Measurements from ENCODE around the gene LRRC34.

The LRRC34 gene

DNA sequence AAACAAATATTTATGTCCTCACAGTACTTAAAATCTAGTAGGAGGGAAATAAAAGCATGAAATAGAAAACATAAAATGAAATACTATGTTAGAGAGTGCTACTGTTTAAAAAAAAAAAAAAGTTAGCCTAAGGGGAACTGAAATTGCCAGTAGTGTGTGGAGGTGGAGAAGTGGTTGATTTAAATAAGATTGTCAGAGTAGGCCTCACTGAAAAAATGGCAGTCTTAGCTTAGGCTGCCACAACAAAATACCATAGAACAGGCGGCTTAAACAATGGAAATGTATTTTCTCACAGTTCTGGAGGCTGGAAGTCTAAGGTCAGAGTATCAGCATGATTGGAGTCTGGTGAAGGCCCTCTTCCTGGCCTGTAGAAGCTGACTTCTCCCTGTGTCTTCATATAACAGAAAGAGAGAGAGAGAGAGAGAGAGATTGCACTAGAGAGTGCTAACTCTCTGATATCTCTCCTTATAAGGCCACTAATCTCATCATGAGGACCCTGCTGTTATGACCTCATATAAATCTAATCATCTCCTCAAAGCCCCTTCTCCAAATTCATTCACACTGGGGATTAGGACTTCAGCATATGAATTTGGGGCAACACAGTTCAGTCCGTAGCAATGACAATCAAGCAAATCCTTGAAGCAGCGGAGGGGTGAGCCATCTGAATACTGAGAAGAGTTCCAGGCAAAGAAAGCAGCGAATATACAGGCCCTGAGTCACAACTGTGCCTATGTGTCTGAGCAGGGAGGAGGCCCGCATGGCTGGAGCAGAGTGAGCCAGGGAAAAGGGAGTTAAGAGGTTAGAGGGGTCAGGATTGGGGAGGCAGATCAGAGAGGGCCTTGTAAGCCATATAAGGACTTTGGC lies 23.6 kb upstream of the LRRC34 start:
- DNase-seq (ENCODE audit: low spot score) = no peak
- H3K27ac ChIP-seq = no peak overlapping the region
- TF ChIP-seq, protein P1, sequence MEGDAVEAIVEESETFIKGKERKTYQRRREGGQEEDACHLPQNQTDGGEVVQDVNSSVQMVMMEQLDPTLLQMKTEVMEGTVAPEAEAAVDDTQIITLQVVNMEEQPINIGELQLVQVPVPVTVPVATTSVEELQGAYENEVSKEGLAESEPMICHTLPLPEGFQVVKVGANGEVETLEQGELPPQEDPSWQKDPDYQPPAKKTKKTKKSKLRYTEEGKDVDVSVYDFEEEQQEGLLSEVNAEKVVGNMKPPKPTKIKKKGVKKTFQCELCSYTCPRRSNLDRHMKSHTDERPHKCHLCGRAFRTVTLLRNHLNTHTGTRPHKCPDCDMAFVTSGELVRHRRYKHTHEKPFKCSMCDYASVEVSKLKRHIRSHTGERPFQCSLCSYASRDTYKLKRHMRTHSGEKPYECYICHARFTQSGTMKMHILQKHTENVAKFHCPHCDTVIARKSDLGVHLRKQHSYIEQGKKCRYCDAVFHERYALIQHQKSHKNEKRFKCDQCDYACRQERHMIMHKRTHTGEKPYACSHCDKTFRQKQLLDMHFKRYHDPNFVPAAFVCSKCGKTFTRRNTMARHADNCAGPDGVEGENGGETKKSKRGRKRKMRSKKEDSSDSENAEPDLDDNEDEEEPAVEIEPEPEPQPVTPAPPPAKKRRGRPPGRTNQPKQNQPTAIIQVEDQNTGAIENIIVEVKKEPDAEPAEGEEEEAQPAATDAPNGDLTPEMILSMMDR (conservative IDR thresholded peaks at IDR 0.05; ENCODE audit: low read depth) = no peak
- CTCF ChIA-PET = no interaction called here
- POLR2A ChIA-PET (ENCODE audit: low non-redundant PET) = no interaction called here

DNA sequence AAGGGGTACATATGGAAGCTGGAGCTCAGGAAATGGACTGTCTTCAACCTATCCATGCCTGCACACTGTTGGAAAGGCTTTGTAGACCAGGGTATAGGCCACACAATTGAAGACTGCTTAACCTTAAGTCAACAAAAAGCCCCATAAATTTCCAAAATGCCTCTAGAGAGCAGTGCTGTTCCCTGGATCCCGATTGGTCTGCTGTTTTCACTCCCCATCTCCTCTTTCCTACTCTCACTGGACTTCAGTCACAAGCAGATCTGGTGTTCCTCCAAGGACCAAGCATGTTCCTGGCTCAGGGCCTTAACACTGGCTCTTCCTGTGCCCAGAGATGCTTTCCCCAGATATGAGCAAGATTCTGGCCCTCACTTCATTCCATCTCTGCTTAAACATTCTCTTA lies 22.8 kb upstream of the LRRC34 start:
- ChIA-PET CTCF (no interaction called here), POLR2A (ENCODE audit: low non-redundant PET) (no interaction called here)
- no peak for DNase-seq (ENCODE audit: low spot score)
- TF ChIP-seq, protein P1 (conservative IDR thresholded peaks at IDR 0.05; ENCODE audit: low read depth) = no peak
- H3K27ac ChIP-seq = no peak overlapping the region

DNA sequence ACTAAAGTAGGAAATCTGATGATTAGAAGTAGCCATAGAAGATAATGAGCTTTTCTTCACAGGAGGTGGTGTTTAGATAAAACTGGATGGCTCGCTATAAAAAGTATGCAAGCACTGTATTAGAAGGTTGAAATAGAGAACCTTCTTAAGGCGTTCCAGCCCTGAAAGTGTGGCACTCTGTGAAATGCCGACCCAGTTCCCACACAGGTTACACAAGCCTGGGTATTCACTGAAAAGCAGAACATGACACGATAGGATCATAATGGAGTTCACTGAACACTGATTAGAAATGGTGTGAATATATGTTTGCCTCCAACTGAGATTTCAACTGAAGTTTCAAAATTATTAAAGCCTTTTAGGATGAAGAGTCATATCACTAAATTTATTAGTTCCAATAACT lies 15.0 kb upstream of the LRRC34 start:
- ChIA-PET CTCF (no interaction called here), POLR2A (ENCODE audit: low non-redundant PET) (no interaction called here)
- TF ChIP-seq, protein P1 (conservative IDR thresholded peaks at IDR 0.05; ENCODE audit: low read depth) = no peak
- no peak for DNase-seq (ENCODE audit: low spot score)
- no peak overlapping the region for H3K27ac ChIP-seq

DNA sequence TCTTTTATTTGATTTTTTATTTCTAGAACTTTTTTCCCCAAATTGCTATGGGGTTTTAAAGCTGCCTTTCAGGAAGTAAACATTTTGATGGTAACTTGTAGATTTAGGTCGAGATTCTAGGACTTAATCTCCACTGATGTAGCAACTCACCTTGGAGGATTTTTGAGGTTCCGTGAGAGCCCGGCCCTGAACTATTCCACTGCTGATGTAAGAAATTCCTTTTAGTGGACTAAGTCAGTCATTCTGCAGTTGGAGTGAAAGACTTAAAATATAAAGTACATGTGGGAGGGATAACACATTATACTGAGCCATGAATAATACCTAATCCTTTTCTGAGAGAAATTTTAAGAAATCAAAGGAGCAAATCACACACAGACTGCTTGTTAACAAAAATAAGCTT lies 12.6 kb upstream of the LRRC34 start:
- no peak overlapping the region for H3K27ac ChIP-seq
- ChIA-PET CTCF (no interaction called here), POLR2A (ENCODE audit: low non-redundant PET) (no interaction called here)
- no peak for DNase-seq (ENCODE audit: low spot score)
- TF ChIP-seq, protein P1 (conservative IDR thresholded peaks at IDR 0.05; ENCODE audit: low read depth) = no peak

DNA sequence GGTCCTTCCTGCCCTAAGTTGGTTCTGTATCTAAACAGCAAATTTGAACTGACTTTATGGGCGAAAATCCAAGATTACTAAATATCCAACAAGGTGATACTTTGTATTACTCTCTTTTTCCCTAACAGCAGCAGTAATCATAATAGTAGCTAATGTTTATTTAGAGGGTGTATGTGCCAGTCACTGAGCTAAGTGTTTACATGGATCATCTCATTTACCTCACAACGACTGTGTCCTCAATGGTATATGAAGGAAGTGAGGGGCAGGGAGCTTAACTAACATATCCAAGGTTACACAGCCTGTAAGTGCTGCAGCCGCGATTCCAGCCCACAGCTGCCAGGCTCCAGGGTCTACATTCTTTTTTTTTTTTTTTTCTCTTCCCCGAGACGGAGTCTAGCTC lies 10.3 kb upstream of the LRRC34 start:
- POLR2A ChIA-PET (ENCODE audit: low non-redundant PET) = interaction anchor here (0.6 kb wide), 1 partner anchor 250 kb away, joined by 10 read pairs; no protein-coding TSS in a partner anchor
- CTCF ChIA-PET = no interaction called here
- no peak overlapping the region for H3K27ac ChIP-seq
- no peak for DNase-seq (ENCODE audit: low spot score)
- TF ChIP-seq, protein P1 (conservative IDR thresholded peaks at IDR 0.05; ENCODE audit: low read depth) = no peak

DNA sequence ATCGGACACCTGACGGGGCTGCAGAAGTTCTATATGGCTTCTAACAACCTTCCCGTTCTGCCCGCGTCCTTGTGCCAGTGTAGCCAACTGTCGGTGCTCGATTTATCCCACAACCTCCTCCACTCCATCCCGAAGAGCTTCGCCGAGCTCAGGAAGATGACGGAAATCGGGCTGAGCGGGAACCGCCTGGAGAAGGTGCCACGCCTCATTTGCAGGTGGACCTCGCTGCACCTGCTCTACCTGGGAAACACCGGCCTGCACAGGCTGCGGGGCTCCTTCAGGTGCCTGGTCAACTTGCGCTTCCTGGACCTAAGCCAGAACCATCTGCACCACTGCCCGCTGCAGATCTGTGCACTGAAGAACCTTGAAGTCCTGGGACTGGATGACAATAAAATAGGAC lies 9.8 kb upstream of the LRRC34 start:
- DNase-seq (ENCODE audit: low spot score) = no peak
- H3K27ac ChIP-seq = no peak overlapping the region
- POLR2A ChIA-PET (ENCODE audit: low non-redundant PET) = no interaction called here
- TF ChIP-seq, protein P1 (conservative IDR thresholded peaks at IDR 0.05; ENCODE audit: low read depth) = no peak
- CTCF ChIA-PET = no interaction called here
